Stimulated activated CD4-positive, alpha-beta T cell treated with anti-CD3 and anti-CD28 coated beads, Interleukin-1b, Interleukin-23, amount 100 ng/mL, for 24 hours (primary cell): ENCODE data around the gene BPIFB6.

Source experiments
- DNase-seq, 4 experiments: peaks; one replicate each; pipeline ENCODE4 v3.0.0-alpha.2; 2020; ENCODE audit warnings: low read depth in 4 of 4, low spot score in 1 of 4

The BPIFB6 gene

DNA sequence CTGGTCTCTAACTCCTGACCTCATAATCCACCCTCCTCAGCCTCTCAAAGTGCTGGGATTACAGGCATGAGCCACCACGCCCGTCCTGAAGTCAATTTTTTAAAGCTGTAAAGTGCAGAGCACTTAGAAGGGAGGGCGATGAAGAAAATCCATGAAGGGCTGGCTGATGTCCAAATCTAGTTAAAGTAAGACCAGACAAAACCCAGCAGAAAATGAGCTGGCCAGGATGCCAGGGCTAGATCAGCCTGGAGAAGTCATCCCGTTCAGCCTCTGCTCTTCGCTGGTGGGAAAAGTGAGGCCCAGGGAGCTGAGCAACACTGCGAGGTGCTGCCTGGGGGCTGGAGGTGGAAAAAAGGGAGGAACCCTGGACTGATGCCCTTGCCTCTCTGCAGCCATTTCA lies 51.1 kb downstream of the BPIFB6 start:
- DNase-seq = no peak

DNA sequence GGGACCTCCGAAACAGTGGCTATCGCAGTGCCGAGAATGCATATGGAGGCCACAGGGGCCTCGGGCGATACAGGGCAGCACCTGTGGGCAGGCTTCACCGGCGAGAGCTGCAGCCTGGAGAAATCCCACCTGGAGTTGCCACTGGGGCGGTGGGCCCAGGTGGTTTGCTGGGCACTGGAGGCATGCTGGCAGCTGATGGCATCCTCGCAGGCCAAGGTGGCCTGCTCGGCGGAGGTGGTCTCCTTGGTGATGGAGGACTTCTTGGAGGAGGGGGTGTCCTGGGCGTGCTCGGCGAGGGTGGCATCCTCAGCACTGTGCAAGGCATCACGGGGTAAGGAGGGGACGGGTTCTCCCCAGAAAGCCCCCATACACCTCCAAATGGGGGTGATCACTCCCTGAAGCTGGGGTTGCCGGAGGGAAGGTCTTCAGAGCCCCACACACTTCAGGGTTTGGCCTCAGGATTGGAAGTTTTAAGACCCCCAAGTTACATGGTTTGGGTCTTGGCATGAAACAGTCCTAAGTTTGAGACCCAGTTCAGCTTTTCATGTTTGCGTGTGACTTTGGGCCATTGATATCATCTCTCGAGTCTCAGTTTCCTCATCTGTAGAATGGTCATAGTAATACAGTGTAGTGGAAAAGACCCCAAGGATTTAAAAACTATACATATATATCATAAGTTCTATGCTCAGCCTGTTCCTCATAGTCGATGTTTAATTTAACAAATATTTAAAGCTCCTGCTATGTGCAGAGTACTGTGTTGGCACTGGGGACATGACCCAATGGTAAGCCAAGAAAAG lies 52.3 kb downstream of the BPIFB6 start:
- DNase-seq = no peak

DNA sequence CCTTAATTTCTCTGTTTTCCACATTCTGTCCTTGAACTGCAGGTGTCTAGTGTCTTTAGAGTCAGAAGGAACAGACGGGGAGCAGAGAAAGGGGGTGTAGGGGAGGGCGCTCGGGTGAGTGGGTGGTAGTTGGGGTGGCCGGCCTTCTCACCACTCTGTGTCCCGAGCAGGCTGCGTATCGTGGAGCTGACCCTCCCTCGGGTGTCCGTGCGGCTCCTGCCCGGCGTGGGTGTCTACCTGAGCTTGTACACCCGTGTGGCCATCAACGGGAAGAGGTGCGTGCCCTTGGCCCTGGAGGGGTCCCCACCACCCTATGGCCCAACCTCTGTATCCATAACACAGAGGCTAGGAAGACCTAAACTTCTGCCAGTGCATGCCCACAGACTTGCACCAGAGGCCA lies 53.3 kb downstream of the BPIFB6 start:
- DNase-seq = no peak

DNA sequence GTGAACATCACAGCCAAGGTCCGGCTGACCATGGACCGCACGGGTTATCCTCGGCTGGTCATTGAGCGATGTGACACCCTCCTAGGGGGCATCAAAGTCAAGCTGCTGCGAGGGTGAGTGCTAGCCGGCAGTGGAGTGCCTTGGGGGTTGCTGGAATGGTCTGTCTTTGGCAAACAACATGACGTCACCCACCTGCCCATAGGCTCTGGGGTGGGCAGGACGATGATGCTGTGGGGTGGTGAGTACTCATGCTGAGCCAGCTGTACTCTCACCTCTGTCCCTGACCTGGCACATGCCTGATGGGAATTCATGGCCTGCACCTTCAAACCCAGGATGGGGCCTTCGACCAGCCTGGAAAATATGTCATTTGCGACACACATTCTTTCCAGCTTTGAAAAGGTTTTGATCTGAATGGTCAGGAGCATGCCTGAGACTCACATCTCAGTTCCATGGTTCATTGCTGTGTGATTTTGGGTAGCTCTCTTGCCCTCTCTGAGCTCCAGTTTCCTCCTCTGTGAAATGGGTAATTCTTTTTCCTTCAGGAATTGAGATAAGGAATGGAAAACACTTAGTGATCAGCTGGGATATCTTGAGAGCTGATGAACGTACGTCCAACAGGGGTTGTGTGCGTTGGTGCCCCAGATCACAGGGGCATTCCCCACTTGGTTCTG lies 54.7 kb downstream of the BPIFB6 start:
- no peak for DNase-seq

DNA sequence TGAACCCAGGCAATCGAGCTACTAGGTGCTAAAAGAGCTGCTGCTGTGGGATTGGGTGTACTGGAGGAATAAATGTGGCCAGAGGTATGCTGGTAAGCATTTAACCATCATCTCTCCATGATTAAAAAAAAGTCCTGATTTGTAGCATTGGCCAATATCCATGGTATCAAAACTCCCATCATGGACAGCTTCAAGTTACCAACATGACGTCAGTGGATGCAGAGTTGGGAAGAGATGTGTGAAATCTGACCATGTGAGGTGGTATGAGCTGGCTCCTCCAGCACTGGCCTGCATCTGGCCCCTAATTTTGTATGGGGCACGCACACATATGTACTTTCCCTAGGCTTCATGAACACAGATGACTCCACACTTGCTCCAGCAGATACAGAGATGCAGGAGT lies 59.7 kb downstream of the BPIFB6 start:
- no peak for DNase-seq

GRCh38 chr20:33091693-33092092 lies 60.2 kb downstream of the BPIFB6 start:
- no peak for DNase-seq

- DNase-seq = no peak
These were observed 60.9 kb downstream of the BPIFB6 start for GRCh38 chr20:33092361-33092760.

DNA sequence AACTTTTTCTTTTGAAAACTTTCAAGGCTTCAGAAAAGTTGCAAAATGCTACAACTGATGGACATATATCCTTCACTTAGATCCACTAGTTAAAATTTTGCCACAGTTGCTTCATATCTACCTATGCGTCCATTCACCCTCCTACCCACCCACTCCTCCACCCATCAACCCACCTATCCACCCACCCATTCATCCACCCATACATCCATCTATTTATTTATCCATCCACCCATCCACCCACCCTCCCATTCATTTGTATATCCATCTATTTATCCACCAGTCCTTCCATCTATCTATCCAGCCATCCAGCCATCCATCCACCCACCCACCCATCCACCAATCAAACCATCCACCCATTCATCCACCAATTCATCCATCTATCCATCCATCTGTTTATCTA lies 61.6 kb downstream of the BPIFB6 start:
- DNase-seq = no peak

- no peak for DNase-seq
These were observed 62.1 kb downstream of the BPIFB6 start for GRCh38 chr20:33093582-33093981.
